ENCODE results near the gene GRK5.

Gene GRK5

GRCh38 chr10:119207366-119207666 lies at the start of gene GRK5:
Gene GRK5, plus strand, starts transcription at chr10:119207571. Its CDS starts 347 bp downstream, at chr10:119207918.
- no peak for TF ChIP-seq CTCF (IDR thresholded peaks at IDR 0.05; ENCODE audit: low read depth, low read length)

GRCh38 chr10:119159332-119159731 lies 48.0 kb upstream of the GRK5 start:
- TF ChIP-seq CTCF (IDR thresholded peaks at IDR 0.05; ENCODE audit: low read depth, low read length): no peak

More at GRCh38 chr10:119207366-119207666, at the start of gene GRK5:
- H3K4me3 ChIP-seq (ENCODE audit: low read depth, low read length): peak within 1 kb of the TSS; percentile 97

GRCh38 chr10:119161680-119162451 lies 45.5 kb upstream of the GRK5 start:
- TF ChIP-seq CTCF (IDR thresholded peaks at IDR 0.05; ENCODE audit: low read depth, low read length): no peak
- no peak overlapping the region for H3K4me3 ChIP-seq (ENCODE audit: low read depth, low read length)

More at GRCh38 chr10:119159332-119159731, 48.0 kb upstream of the GRK5 start:
- H3K4me3 ChIP-seq (ENCODE audit: low read depth, low read length): no peak overlapping the region

- no peak for TF ChIP-seq CTCF (IDR thresholded peaks at IDR 0.05; ENCODE audit: low read depth, low read length)
- no peak overlapping the region for H3K4me3 ChIP-seq (ENCODE audit: low read depth, low read length)
These were observed 44.8 kb upstream of the GRK5 start for GRCh38 chr10:119162452-119163092.

- TF ChIP-seq CTCF (IDR thresholded peaks at IDR 0.05; ENCODE audit: low read depth, low read length): no peak
- peak within 1 kb of the TSS; percentile 68 for H3K4me3 ChIP-seq (ENCODE audit: low read depth, low read length)
These were observed 41.9 kb upstream of the GRK5 start, which contains the start of gene SFXN4 for GRCh38 chr10:119165171-119166117. Gene SFXN4, minus strand, starts transcription at chr10:119165714. Its CDS starts 67 bp downstream, at chr10:119165647.

- peak overlapping the region; percentile 68 for H3K4me3 ChIP-seq (ENCODE audit: low read depth, low read length)
- no peak for TF ChIP-seq CTCF (IDR thresholded peaks at IDR 0.05; ENCODE audit: low read depth, low read length)
These were observed 41.3 kb upstream of the GRK5 start for GRCh38 chr10:119166118-119166500.

All from WI38 (cell line).